Glomerular visceral epithelial cell (primary cell): ENCODE results near the gene STEAP2.
"Not testable (repeated sequence)": the region's sequence is repeated elsewhere in the genome, so short reads cannot be mapped to it uniquely, and the experiment has no call there.

Experiments
- DNase-seq: peaks from one replicate; pipeline ENCODE4 v3.0.0-alpha.2; 2016; ENCODE audit errors: extremely low spot score

The STEAP2 gene

GRCh38 chr7:90211391-90212148 lies at the start of gene STEAP2:
Gene STEAP2 (plus strand): TSS chr7:90211740. CDS start chr7:90225083, 13,343 bp downstream.
- peak; percentile 94 for DNase-seq

DNA sequence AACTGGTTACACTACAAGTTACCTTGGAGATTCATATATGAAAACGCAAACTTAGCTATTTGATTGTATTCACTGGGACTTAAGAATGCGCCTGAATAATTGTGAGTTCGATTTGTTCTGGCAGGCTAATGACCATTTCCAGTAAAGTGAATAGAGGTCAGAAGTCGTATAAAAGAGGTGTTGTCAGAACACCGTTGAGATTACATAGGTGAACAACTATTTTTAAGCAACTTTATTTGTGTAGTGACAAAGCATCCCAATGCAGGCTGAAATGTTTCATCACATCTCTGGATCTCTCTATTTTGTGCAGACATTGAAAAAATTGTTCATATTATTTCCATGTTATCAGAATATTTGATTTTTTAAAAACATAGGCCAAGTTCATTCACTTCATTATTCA lies 48.0 kb upstream of the STEAP2 start:
- DNase-seq, result no peak

- no peak for DNase-seq
Measured at GRCh38 chr7:90165724-90166123, 45.8 kb upstream of the STEAP2 start.

- no peak for DNase-seq
Measured at GRCh38 chr7:90166153-90166552, 45.4 kb upstream of the STEAP2 start.

GRCh38 chr7:90167361-90167760 lies 44.2 kb upstream of the STEAP2 start:
- no peak for DNase-seq

- no peak for DNase-seq
Measured at GRCh38 chr7:90169891-90170290, 41.6 kb upstream of the STEAP2 start.

- no peak for DNase-seq
Measured at GRCh38 chr7:90172121-90172520, 39.4 kb upstream of the STEAP2 start.

DNA sequence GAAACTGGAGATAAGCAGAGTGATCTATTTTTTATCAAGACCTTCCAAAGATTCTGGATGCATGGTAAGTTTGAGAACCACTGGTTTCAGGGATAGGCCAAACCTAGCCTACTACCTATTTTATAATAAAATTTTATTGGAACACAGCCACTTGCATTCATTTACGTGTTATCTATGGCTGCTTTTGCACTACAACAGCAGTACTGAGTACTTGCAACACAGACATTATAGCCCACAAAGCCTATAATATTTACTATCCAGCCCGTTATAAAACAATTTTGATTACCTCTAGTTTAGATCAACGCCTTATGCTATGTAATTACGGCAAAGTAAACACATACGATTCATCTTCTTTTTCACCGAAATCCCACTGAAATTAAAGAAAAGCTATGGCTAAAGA lies 38.9 kb upstream of the STEAP2 start:
- no peak for DNase-seq

DNA sequence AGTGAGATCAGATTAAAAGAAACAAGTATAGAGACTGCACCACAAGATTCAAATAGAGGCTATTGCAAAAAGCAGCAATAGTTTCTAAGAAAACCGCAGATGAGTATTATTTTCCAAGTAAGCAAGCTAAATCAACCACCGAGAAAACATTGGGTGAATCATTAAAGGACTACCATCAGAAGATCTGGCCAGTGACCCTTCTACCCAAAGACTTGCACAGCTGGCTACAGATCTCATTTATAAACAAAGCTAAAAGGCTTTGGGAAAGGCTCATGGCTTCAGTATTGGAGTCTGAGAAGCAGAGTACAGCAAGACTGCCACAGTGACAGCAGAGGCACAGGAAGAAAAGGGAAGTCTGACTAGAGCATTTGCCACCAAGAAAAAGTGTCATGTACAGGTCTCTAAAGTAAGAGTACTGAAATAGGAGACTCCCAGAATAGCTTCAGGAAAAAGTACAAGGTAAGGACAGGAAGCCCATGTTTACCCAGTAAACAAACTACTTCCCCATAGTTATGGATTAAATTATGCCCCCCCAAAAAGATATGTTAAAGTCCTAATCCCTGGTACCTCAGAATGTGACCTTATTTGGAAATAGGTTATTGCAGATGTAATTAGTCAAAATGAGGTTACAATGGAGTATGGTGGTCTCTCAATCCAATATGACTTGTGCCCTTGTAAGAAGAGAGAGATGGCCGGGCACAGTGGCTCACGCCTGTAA lies 38.3 kb upstream of the STEAP2 start:
- peak; percentile 74 for DNase-seq

DNA sequence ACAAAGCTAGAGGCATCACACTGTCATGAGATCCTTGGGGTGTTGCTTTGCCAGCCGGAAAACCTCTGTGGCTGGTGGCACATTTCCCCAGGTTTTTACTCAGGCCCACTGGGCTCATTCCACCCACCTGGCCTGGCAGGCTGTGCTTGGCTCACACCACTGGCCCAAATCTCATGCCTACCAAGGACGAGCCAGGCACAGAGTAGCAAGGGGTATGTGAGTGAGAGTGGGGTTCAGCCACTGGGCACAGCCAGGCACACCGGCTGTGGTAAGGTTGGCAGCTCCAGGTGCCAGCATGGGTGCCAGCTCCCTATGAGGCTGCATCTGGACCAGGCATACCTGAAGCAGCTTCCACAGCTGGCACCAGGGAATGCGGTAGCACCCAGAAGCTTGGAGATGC lies 35.9 kb upstream of the STEAP2 start:
- no peak for DNase-seq

DNA sequence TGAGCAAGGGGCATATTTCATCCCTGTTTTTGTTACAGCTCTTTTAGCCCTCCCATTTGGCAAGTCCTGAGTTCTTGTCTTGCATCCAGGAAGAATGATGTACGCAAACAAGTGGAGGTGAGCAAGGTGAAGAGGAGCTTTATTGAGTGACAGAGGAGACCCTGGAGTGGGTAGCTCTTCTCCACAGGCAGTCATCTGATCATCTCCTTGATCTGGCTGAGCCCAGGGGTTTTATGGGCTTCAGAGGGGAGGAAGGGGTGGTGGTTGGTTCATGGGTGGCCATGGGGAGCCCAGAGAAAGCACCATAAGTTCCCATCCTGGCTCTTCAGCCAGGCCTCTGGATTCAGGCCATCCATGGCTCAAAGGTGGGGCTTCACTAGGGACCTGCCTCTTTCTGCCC lies 35.3 kb upstream of the STEAP2 start:
- no peak for DNase-seq

DNA sequence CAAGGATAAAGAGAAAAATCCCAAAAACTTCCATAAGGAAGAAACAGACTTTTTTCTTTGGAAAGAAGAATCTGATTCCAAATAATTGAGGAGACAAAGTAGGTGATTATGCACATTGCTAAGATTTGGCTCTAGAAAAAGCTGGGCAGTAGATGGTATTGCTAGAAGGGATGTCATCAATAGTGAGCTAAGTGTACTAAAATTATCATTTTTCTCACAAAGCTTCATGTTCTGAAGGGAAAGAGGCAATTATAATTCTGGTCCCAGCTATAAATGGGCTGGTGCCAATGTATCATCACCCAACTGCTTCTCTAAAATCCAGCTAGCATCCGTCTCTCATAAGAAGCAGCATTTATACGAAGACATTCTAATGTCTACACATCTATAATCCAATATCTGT lies 33.4 kb upstream of the STEAP2 start:
- no peak for DNase-seq

- peak; percentile 86 for DNase-seq
Measured at GRCh38 chr7:90178679-90179278, 32.8 kb upstream of the STEAP2 start.

- peak; percentile 22 for DNase-seq
Measured at GRCh38 chr7:90180011-90180585, 31.4 kb upstream of the STEAP2 start.

DNA sequence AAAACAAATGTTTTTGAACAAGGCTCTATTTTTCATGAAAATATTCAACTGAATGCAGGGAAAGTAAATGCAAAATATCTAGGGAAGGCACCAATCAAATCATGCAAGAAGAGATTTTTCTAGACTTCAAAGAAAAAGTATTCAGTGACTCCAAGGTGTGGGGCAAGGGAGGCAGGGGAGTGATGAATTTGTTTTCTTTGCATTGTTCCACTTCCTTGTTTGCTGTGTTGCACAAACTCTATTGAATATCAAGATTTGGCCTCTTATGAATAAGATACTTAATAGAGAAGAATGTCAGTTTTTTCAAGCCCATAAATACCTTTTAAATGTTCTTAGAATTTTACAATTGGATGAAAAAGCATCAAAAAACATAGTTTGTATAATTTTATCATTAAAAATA lies 30.9 kb upstream of the STEAP2 start:
- no peak for DNase-seq

GRCh38 chr7:90181485-90181884 lies 30.1 kb upstream of the STEAP2 start:
- DNase-seq, result no peak

- DNase-seq, result not testable (repeated sequence)
Measured at GRCh38 chr7:90186290-90186689, 25.2 kb upstream of the STEAP2 start.

- no peak for DNase-seq
Measured at GRCh38 chr7:90187507-90188050, 24.0 kb upstream of the STEAP2 start.

GRCh38 chr7:90188281-90188680 lies 23.3 kb upstream of the STEAP2 start:
- DNase-seq, result no peak

- no peak for DNase-seq
Measured at GRCh38 chr7:90190995-90191394, 20.5 kb upstream of the STEAP2 start.

DNA sequence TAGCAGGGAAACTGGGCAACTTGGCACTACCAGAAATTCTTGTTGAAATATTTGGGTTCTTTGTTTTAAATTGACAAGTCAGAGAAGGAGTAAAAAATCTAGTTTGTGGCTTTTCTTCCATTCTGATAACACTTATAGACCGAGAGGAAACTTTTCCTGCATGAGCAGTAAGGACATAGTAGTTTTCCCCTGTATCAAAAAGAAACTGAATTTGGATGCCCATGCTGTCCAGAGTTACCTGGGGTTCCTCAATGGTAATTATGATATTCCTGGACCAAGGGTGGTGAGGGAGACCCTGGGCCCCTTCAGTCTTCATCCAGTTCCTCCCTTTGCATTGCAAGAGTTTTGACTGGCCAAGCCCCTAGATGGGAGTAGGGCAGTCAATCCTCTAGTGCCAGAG lies 19.9 kb upstream of the STEAP2 start:
- DNase-seq, result no peak
